ENCODE data around the gene ABCD3.

ABCD3 gene

DNA sequence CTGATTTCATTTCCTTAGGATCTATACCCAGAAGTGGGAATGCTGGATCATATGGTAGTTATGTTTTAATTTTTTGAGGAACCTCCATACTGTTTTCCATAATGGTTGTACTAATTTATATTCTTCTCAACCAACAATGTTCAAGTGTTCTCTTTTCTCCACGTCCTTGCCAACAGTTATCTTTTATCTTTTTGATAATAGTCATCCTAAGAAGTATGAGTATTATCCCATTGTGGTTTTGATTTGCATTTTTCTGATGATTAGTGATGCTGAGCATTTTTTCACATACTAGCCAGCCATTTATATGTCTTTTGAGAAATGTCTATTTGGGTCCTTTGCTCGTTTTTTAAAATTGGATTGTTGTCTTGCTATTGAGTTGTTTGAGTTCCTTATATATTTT lies 38.5 kb downstream of the ABCD3 start:
- H3K4me3 ChIP-seq (ENCODE audit: low read depth, low read length): no peak overlapping the region

DNA sequence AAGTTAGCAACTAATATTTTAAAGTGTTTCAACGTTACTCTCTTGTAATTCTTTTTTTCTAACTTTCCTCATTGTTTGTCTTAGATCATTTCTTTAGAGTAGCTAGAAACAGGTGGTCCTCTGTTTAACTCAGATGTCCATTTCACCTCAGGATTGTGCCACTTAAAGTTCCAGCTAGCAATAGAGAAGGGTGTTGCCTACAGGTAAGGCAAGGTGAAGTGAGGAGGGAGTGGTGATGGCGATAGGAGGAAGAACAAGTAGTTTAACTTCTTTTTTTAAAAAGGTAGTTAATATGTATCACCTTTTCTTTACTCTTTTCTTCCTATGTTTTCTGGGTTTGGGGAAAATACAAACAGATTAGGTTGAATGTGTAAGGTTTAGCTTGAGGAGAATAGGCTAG lies 44.4 kb downstream of the ABCD3 start:
- H3K4me3 ChIP-seq (ENCODE audit: low read depth, low read length): no peak overlapping the region

DNA sequence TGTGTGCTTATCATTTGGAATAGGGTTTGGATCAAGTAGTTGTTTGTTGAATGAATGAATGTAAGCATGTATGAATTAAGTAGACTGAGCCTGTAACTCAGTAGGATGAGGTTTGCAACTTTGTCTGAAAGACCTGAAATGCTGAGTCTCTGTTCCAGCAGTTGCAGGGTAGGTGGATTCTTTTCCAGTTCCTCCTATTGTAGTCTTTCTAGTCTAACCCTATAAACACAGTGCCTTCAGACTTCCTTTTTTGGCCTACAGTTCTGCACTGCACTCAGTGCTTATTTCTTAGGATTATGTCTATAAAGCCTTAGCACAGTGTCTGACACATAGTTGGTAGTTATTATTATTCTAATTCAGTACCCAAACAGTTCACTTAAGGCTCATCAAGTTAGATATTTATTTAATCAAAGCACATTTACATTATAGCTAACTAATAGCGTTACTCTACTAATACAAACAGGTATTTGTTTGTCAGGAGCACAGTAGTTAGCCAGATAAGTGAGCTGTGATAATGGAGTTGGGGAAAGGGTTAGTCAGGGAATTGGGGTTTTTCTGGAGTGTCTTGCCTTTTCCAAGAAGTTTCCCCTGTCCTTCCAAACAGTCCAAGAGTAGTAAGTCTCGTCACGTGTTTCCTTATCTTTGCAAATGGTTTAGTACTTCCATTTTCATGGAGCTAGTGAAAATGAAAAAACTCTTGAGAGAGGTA lies 45.0 kb downstream of the ABCD3 start:
- no peak overlapping the region for H3K4me3 ChIP-seq (ENCODE audit: low read depth, low read length)

DNA sequence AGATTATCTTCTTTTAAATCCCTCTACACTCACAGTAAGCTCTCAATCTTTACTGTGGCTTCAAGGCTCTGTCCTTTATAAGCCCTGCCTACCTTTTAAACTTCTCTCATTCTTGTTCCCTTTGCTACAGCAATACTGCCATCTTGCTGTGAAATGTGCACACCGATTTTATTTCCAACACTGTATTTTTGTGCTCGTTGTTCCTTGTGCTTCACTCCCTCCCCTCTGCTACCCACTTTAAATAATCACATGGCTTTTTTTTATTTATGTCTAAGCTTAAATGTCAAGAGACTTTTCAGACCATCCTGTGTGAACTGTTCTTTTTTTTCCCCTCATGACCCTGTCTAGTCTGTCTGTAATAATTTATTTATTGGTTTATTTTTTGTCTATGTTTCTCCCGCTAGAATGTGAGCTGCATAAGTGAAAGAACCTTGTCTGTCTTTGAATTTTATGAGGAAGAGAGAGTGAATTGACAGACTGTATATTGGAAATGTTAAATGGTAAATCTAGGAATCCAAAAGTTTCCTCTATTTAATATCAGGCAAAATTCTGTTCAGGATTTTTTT lies 45.7 kb downstream of the ABCD3 start:
- H3K4me3 ChIP-seq (ENCODE audit: low read depth, low read length): no peak overlapping the region

DNA sequence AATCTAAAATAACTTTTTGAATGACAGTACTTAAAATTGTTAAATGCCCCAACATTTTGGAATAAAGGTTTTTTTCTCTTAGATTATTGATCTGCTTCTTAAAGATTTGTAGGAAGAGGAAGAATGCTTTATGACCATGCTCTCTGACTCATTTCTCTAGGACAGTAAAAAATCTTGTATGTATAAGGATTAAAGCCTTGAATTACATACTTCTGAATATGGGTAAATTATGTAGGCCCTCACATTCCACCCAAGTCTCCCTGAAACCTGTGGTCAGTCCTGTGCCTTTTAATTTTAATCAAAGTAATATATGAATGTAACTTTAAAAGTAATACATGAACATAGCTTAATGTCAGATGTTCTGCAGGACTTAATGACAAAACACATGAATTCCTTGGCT lies 50.5 kb downstream of the ABCD3 start:
- H3K4me3 ChIP-seq (ENCODE audit: low read depth, low read length): no peak overlapping the region

DNA sequence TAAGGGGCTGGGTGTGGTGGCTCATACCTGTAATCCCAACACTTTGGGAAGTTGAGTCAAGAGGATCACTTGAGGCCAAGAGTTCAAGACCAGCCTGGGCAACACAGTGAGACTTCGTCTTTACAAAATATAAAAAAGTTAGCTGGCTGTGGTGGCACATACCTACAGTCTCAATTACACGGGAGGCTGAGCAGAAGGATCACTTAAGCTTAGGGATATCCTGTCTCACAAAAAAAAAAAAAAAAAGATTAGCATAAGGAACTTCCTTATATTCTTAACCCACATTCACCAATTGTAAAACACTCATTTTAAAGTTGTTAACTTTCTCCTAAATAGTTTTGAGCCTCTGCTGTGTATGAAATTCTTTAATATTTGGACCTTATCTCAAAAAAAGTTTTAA lies 53.1 kb downstream of the ABCD3 start:
- H3K4me3 ChIP-seq (ENCODE audit: low read depth, low read length): no peak overlapping the region

DNA sequence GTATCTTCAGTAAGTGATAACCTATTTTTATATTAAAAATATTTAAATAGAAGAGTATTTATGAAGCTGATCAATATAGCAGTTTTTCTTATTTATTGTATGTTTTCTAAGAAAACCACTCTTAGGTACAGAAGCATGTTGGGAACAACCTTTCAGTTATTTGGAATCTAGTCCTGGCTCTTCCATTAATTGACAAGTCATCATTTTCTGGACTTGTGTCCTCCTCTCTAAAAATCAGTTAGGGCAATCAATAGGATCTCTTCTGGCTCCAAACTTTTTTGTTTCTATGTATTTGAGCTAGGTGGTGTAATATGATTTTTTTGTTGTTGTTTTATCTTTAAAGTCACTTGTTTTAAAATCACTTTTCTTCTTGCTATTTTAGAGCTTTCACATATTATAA lies 57.0 kb downstream of the ABCD3 start:
- H3K4me3 ChIP-seq (ENCODE audit: low read depth, low read length): no peak overlapping the region

DNA sequence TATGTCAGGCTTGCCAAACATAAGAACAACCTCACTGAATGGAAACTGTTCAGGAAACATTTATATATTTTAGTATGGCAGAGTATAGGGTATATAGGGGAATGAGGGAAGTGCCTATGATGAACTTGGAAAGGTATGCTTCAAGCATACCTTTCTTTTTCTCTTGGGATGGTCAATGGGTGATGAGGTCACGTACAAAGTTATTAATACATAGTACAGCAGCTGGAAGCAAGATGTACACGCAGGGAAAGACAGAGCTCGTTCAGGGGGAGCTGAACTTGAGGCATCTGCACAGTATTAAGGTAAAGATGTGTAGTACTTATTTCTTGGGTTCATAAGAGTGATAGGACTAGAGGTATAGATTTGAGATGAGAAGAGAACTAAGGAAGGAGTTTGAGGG lies 61.5 kb downstream of the ABCD3 start:
- H3K4me3 ChIP-seq (ENCODE audit: low read depth, low read length): no peak overlapping the region

DNA sequence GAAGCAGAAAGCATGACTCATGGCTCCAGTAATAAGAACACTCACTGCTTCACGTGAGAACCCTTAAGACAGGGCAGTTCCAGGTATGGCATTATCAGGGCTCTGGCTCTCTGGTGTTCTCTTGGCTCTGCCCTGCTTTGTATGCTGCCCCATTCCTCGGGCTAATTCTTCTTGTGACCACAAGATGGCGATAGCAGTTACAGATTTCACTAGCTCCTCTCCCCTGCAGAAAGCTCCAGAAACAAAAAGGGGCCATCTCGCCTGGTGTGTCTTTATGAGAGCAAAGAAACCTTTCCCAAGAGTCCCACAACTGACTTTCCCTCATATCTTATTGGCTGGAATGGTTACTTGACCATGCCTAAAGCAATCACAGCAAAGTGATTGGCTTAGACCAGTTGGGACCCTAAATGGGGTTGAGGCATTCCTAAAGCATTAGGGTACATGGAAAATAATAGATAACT lies 63.3 kb downstream of the ABCD3 start:
- no peak overlapping the region for H3K4me3 ChIP-seq (ENCODE audit: low read depth, low read length)

DNA sequence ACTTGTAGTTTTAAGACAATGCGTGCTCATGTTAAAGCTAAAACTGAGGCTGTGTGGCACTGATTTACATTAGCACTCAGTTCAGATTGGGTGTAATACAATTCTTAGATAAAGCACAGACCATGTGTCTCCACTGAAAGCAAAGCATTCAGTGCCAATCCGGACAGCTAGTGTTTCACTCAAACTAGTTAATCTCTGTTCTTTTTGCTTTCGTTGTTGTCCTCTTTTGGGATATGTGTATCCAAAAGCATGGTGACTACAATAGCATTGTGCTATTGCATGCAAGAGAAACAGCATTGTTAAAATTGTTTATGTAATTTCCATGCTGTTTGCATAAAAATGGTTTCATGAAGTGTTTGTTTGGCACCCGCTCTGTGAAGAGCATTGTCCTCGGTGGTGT lies 68.8 kb downstream of the ABCD3 start:
- H3K4me3 ChIP-seq (ENCODE audit: low read depth, low read length): no peak overlapping the region

DNA sequence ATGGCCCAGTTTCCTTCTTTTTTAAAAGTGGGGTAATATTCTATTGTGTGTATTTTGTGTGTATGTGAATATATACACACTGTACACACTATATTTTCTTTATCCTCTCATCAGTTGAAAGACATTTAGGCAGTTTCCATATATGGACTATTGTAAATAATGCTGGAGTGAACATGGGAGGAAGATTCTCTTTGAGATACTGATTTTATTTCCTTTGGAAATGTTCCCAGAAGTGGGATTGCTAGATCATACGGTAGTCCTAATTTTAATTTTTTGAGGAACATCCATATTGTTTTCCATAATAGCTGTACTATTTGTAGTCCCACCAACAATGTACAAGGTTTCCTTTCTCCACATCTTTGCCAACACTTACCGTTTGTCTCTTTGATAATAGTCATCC lies 72.4 kb downstream of the ABCD3 start:
- H3K4me3 ChIP-seq (ENCODE audit: low read depth, low read length): no peak overlapping the region

DNA sequence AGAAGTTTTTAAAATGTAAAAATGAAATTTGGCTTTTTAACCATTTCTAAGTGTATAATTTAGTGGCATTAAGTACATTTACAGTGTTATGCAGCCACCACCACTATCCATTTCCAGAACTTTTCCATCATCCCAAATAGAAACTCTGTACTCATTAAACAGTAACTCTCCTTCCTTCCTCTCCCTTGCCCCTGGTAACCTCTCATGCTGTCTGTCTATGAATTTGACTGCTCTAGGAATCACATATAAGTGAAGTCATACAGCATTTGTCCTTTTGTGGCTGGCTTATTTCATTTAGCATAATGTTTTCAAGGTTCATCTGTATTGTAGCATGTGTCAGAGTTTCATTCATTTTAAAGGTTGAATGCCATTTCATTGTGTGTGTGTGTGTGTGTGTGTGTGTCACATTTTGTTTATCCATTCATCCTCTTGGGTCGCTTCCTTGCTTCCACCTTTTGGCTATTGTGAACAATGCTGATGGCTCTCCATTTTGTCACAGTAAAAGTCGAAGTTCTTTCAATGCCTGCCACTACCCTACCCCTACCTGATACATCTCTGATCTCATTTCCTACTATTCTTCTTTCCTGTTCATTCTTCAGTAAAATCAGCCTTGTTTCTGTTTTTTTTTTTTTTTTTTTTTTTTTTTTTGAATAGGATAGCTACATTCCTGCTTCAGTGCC lies 78.0 kb downstream of the ABCD3 start:
- H3K4me3 ChIP-seq (ENCODE audit: low read depth, low read length): no peak overlapping the region

DNA sequence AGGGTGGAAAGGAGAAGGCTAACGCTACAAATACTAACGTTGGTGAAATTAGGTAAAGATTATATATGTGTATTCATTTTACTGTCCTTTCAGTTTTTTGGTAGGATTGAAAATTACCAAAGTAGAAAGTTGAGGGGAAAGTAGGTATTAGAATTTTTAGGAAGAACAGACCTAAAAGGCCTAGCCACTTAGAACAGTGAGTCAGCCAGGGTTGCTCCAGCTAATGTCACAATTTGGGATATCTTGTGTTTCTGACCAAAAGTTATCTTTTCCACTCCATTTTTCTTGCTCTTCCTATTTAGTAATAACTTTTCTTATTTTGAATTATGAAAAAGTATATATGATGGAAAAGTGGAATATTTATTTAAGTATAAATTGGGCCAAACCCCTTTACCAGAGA lies 83.2 kb downstream of the ABCD3 start:
- H3K4me3 ChIP-seq (ENCODE audit: low read depth, low read length): no peak overlapping the region

DNA sequence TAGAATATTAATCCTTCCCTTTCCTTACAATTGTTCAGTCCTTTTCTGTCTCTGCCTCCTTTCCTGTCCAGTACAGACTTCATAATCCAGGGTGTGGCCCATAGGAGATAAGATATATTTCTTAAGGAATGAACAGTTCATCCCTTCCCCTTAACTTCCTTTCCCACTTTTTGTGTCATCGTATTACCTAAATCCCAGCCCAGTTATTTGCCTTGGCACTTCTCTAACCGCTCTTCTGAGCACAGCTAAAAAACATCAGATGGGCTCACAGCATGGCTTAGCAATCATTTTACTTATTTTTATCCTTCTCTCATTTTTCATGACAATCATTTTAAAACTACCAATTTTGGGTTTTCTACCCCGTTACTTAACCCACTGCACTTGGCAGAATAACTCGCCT lies 83.7 kb downstream of the ABCD3 start:
- H3K4me3 ChIP-seq (ENCODE audit: low read depth, low read length): no peak overlapping the region

DNA sequence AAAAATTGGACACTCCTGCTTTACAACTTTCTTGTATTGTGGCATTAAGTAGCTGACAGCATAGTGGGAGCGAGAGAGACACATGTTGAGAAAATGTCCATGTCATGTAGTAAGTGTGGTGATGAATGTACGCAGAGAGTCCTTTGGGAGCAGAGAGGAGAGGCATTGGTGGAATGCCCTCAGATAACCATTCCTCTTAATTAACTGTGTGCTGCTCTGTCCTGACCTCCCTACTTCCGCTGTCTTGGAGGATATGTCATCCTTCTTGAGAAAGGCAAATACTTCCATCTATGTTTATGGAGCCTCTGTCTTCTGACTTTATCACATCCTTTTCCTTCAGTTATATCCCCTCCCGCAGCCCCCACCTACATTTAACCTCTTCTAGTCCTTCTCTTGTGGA lies 85.0 kb downstream of the ABCD3 start:
- no peak overlapping the region for H3K4me3 ChIP-seq (ENCODE audit: low read depth, low read length)

DNA sequence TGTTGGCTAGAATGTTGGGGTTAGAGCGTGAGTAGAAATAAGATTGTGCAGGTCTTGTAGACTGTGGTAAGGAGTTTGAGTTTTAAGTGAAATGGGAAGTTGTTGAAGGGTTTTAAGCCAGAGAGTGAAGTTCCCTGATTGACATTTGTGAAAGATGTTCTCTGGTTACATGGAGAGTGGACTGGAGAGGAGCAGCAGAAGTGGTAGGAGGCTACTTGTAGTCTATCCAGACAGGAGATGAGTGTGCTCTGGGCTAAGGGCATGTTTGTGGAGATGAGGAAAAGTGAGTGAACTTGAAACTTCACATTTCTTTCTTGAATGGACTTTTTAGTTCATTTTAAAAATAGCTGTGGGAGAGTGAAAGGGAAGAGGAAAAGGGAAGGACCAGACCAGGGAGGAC lies 86.4 kb downstream of the ABCD3 start:
- no peak overlapping the region for H3K4me3 ChIP-seq (ENCODE audit: low read depth, low read length)

DNA sequence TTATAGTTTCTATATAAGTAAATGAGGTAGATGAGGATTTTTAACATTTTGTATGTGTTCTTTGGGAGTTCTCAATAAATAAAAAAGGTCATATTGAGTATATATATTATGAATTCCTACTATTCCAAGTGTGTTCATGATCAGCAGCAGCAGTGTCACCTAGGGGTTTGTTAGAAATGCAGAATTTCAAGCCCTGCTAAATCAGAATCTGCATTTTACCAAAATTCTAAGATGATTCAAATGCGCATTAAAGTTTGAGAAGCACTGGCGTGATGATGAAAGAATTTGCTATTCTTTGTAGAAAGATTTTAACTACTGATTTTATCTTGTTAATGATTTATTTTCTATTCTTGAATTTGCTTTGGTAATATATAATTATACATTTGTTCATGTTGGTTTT lies 94.6 kb downstream of the ABCD3 start:
- H3K4me3 ChIP-seq (ENCODE audit: low read depth, low read length): no peak overlapping the region

DNA sequence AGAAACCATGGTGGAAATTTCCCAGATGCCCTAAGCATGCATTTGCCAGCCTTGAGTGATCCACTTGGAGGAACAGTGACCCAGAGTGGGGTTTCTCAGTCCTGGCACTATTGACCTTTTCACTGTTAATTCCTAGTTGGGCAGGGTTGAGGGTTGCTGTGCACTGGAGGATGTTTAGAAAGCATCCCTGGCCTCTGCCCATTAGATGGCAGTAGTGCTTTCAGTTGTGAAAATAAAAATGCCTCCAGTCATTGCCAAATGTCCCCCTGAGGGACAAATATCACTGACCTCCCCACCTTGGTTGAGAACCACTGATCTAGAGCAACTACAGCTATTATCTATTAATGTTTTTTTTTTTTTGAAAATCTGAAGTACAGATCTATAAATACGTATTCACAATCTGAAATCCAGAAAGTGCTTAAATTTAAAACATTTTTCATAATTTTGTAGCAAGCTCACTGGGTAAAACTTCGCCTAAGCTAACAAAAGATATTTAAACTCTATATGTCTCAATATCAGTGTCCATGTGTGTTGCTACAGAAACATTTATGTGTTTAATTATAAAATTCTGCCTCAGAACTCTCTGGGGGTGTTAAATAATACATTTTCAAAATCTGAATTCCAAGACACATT lies 96.0 kb downstream of the ABCD3 start:
- H3K4me3 ChIP-seq (ENCODE audit: low read depth, low read length): no peak overlapping the region

DNA sequence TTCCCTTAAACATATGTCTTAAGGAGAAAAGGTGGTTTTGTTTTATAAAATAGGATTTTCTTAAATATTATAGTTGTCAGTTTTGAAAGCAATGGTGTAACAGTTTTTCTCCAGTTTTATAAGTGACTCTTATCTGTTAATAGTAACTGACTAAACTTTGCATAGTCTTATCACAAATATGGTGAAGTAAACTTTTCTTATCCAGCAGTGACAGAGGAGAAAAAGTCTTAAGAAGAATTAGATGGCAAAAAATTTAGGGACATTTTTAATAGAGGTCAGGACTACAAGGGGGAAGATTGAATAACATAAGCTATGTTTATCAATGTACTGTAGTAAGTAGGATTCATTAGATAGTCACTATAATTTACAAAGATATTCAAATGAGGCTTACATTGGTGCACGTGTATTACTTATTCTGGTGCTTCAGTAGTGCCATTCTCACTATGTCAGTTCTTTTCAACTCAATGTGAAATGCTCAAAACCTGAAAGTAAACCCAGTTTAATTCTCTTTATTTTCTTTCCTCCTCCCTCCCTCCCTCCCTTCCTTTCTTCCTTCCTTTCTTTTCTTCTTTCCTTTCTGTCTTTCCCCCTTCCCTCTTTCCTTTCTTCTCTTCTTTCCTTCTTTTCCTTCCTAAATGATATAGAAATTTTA lies 97.2 kb downstream of the ABCD3 start:
- no peak overlapping the region for H3K4me3 ChIP-seq (ENCODE audit: low read depth, low read length)

DNA sequence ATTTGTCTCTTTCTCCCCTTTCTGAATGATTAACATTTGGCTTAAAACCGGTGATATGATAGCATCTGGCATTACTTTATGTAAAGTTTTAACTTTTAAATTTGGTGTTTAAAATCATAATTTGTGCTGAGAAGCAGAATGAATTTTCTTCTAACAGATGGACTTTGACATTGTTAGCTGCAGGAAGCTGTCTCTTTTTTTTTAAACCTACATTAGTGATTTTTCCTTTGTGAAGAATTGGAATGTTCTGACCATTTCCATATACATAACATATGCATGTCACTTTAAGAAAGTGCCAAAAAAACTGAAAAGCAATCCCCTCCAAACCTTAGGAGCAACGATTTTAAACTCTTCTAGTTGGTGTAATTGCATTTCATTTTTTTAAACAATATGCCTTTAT lies 101.2 kb downstream of the ABCD3 start:
- no peak overlapping the region for H3K4me3 ChIP-seq (ENCODE audit: low read depth, low read length)

DNA sequence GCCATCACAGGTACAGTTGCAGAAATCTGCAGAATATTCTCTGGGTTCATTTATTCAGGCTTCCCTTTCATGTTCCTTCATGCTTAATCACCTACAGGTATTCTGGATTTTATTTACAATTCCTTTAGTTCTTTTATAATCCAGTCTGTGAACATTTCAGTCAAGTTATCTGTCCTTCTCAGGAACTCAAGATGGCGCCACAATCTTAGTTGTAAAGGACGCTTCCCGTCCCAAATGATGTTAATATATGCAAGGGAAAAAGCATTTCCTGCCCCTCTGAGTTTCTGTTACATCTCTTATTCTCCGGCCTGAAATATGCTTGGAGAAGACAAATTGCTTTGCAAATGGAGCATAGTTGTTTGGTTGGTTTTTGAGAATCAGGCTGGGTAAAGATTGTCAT lies 104.1 kb downstream of the ABCD3 start:
- H3K4me3 ChIP-seq (ENCODE audit: low read depth, low read length): no peak overlapping the region

DNA sequence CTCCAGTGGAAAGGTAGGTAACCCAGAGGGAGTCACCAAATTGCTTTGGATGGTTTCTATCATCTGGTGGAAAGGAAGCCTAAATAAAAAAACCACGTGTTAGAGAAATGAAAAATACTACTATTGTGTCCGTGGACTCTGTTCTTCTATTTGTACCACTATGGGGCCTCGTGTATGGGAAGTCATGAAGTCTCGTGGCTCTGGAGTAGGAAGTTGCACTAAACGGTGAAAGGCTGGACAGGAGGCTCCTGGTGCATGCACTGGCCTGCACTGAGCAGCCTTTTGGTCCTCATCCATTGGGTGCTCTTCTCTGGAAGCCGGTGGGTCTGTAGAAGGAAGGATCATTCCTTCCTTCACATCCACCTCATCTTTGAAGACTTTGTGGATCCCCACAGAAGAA lies 106.3 kb downstream of the ABCD3 start:
- no peak overlapping the region for H3K4me3 ChIP-seq (ENCODE audit: low read depth, low read length)

Data from iPS-11a (cell line).